ENCODE data around the gene ARL17B.
"Not testable (repeated sequence)": the region's sequence is repeated elsewhere in the genome, so short reads cannot be mapped to it uniquely, and the experiment has no call there.

Gene ARL17B

GRCh38 chr17:46372236-46373229, 11.0 kb upstream of the ARL17B start:
- not testable (repeated sequence) for H3K9ac ChIP-seq (ENCODE audit: low read length in 5 of 5); H3K4me3 ChIP-seq (ENCODE audit: low read depth in 1 of 5, low read length in 5 of 5); H3K36me3 ChIP-seq (ENCODE audit: control insufficient read depth in 5 of 5, insufficient read depth in 5 of 5, low read length in 5 of 5); H3K4me1 ChIP-seq (ENCODE audit: control insufficient read depth in 5 of 5, insufficient read depth in 5 of 5, low read length in 5 of 5); H3K27me3 ChIP-seq (ENCODE audit: control insufficient read depth in 5 of 5, insufficient read depth in 4 of 5, low read length in 5 of 5); H3K9me3 ChIP-seq (ENCODE audit: control insufficient read depth in 5 of 5, low read length in 5 of 5); H3K27ac ChIP-seq (ENCODE audit: low read depth, low read length)

- not testable (repeated sequence) for H3K27me3 ChIP-seq (ENCODE audit: control insufficient read depth in 5 of 5, insufficient read depth in 4 of 5, low read length in 5 of 5); H3K27ac ChIP-seq (ENCODE audit: low read depth, low read length); H3K4me3 ChIP-seq (ENCODE audit: low read depth in 1 of 5, low read length in 5 of 5); H3K36me3 ChIP-seq (ENCODE audit: control insufficient read depth in 5 of 5, insufficient read depth in 5 of 5, low read length in 5 of 5); H3K9ac ChIP-seq (ENCODE audit: low read length in 5 of 5); H3K4me1 ChIP-seq (ENCODE audit: control insufficient read depth in 5 of 5, insufficient read depth in 5 of 5, low read length in 5 of 5); H3K9me3 ChIP-seq (ENCODE audit: control insufficient read depth in 5 of 5, low read length in 5 of 5)
Measured at GRCh38 chr17:46367520-46367919, 6.0 kb upstream of the ARL17B start.

- H3K4me3 ChIP-seq (ENCODE audit: low read depth in 1 of 5, low read length in 5 of 5); H3K27ac ChIP-seq (ENCODE audit: low read depth, low read length); H3K4me1 ChIP-seq (ENCODE audit: control insufficient read depth in 5 of 5, insufficient read depth in 5 of 5, low read length in 5 of 5); H3K27me3 ChIP-seq (ENCODE audit: control insufficient read depth in 5 of 5, insufficient read depth in 4 of 5, low read length in 5 of 5); H3K36me3 ChIP-seq (ENCODE audit: control insufficient read depth in 5 of 5, insufficient read depth in 5 of 5, low read length in 5 of 5); H3K9me3 ChIP-seq (ENCODE audit: control insufficient read depth in 5 of 5, low read length in 5 of 5); H3K9ac ChIP-seq (ENCODE audit: low read length in 5 of 5): not testable (repeated sequence)
Measured at GRCh38 chr17:46361145-46361735, 326 bp downstream of the ARL17B start.

GRCh38 chr17:46353856-46354255, 7.7 kb downstream of the ARL17B start:
- H3K9ac ChIP-seq (ENCODE audit: low read length in 5 of 5); H3K4me3 ChIP-seq (ENCODE audit: low read depth in 1 of 5, low read length in 5 of 5); H3K36me3 ChIP-seq (ENCODE audit: control insufficient read depth in 5 of 5, insufficient read depth in 5 of 5, low read length in 5 of 5); H3K27me3 ChIP-seq (ENCODE audit: control insufficient read depth in 5 of 5, insufficient read depth in 4 of 5, low read length in 5 of 5); H3K27ac ChIP-seq (ENCODE audit: low read depth, low read length); H3K9me3 ChIP-seq (ENCODE audit: control insufficient read depth in 5 of 5, low read length in 5 of 5); H3K4me1 ChIP-seq (ENCODE audit: control insufficient read depth in 5 of 5, insufficient read depth in 5 of 5, low read length in 5 of 5): not testable (repeated sequence)

- H3K9ac ChIP-seq (ENCODE audit: low read length in 5 of 5); H3K4me3 ChIP-seq (ENCODE audit: low read depth in 1 of 5, low read length in 5 of 5); H3K9me3 ChIP-seq (ENCODE audit: control insufficient read depth in 5 of 5, low read length in 5 of 5); H3K36me3 ChIP-seq (ENCODE audit: control insufficient read depth in 5 of 5, insufficient read depth in 5 of 5, low read length in 5 of 5); H3K27me3 ChIP-seq (ENCODE audit: control insufficient read depth in 5 of 5, insufficient read depth in 4 of 5, low read length in 5 of 5); H3K4me1 ChIP-seq (ENCODE audit: control insufficient read depth in 5 of 5, insufficient read depth in 5 of 5, low read length in 5 of 5); H3K27ac ChIP-seq (ENCODE audit: low read depth, low read length): not testable (repeated sequence)
Measured at GRCh38 chr17:46349060-46349459, 12.5 kb downstream of the ARL17B start.

- H3K9ac ChIP-seq (ENCODE audit: low read length in 5 of 5); H3K4me3 ChIP-seq (ENCODE audit: low read depth in 1 of 5, low read length in 5 of 5); H3K27me3 ChIP-seq (ENCODE audit: control insufficient read depth in 5 of 5, insufficient read depth in 4 of 5, low read length in 5 of 5); H3K4me1 ChIP-seq (ENCODE audit: control insufficient read depth in 5 of 5, insufficient read depth in 5 of 5, low read length in 5 of 5); H3K27ac ChIP-seq (ENCODE audit: low read depth, low read length); H3K36me3 ChIP-seq (ENCODE audit: control insufficient read depth in 5 of 5, insufficient read depth in 5 of 5, low read length in 5 of 5); H3K9me3 ChIP-seq (ENCODE audit: control insufficient read depth in 5 of 5, low read length in 5 of 5): not testable (repeated sequence)
Measured at GRCh38 chr17:46348345-46348744, 13.2 kb downstream of the ARL17B start.

- not testable (repeated sequence) for H3K27me3 ChIP-seq (ENCODE audit: control insufficient read depth in 5 of 5, insufficient read depth in 4 of 5, low read length in 5 of 5); H3K4me1 ChIP-seq (ENCODE audit: control insufficient read depth in 5 of 5, insufficient read depth in 5 of 5, low read length in 5 of 5); H3K27ac ChIP-seq (ENCODE audit: low read depth, low read length); H3K4me3 ChIP-seq (ENCODE audit: low read depth in 1 of 5, low read length in 5 of 5); H3K9ac ChIP-seq (ENCODE audit: low read length in 5 of 5); H3K9me3 ChIP-seq (ENCODE audit: control insufficient read depth in 5 of 5, low read length in 5 of 5); H3K36me3 ChIP-seq (ENCODE audit: control insufficient read depth in 5 of 5, insufficient read depth in 5 of 5, low read length in 5 of 5)
Measured at GRCh38 chr17:46342131-46342530, 19.4 kb downstream of the ARL17B start.

GRCh38 chr17:46341220-46341619, 20.3 kb downstream of the ARL17B start:
- H3K36me3 ChIP-seq (ENCODE audit: control insufficient read depth in 5 of 5, insufficient read depth in 5 of 5, low read length in 5 of 5); H3K9me3 ChIP-seq (ENCODE audit: control insufficient read depth in 5 of 5, low read length in 5 of 5); H3K9ac ChIP-seq (ENCODE audit: low read length in 5 of 5); H3K4me3 ChIP-seq (ENCODE audit: low read depth in 1 of 5, low read length in 5 of 5); H3K4me1 ChIP-seq (ENCODE audit: control insufficient read depth in 5 of 5, insufficient read depth in 5 of 5, low read length in 5 of 5); H3K27me3 ChIP-seq (ENCODE audit: control insufficient read depth in 5 of 5, insufficient read depth in 4 of 5, low read length in 5 of 5); H3K27ac ChIP-seq (ENCODE audit: low read depth, low read length): not testable (repeated sequence)

GRCh38 chr17:46294831-46295230, 66.7 kb downstream of the ARL17B start, which contains the start of gene LRRC37A:
Gene LRRC37A (plus strand): TSS chr17:46295131. CDS start chr17:46295134, 3 bp downstream.
- H3K9ac ChIP-seq (ENCODE audit: low read length in 5 of 5); H3K27me3 ChIP-seq (ENCODE audit: control insufficient read depth in 5 of 5, insufficient read depth in 4 of 5, low read length in 5 of 5); H3K36me3 ChIP-seq (ENCODE audit: control insufficient read depth in 5 of 5, insufficient read depth in 5 of 5, low read length in 5 of 5); H3K27ac ChIP-seq (ENCODE audit: low read depth, low read length); H3K9me3 ChIP-seq (ENCODE audit: control insufficient read depth in 5 of 5, low read length in 5 of 5); H3K4me1 ChIP-seq (ENCODE audit: control insufficient read depth in 5 of 5, insufficient read depth in 5 of 5, low read length in 5 of 5); H3K4me3 ChIP-seq (ENCODE audit: low read depth in 1 of 5, low read length in 5 of 5): not testable (repeated sequence)

GRCh38 chr17:46291618-46292017, 69.9 kb downstream of the ARL17B start:
- not testable (repeated sequence) for H3K4me3 ChIP-seq (ENCODE audit: low read depth in 1 of 5, low read length in 5 of 5); H3K9ac ChIP-seq (ENCODE audit: low read length in 5 of 5); H3K27me3 ChIP-seq (ENCODE audit: control insufficient read depth in 5 of 5, insufficient read depth in 4 of 5, low read length in 5 of 5); H3K36me3 ChIP-seq (ENCODE audit: control insufficient read depth in 5 of 5, insufficient read depth in 5 of 5, low read length in 5 of 5); H3K27ac ChIP-seq (ENCODE audit: low read depth, low read length); H3K4me1 ChIP-seq (ENCODE audit: control insufficient read depth in 5 of 5, insufficient read depth in 5 of 5, low read length in 5 of 5); H3K9me3 ChIP-seq (ENCODE audit: control insufficient read depth in 5 of 5, low read length in 5 of 5)
